ENCODE data around the gene HERPUD1.
A peak's percentile ranks its signal among the peaks of the same experiment; 100 is the strongest.
"Not testable (repeated sequence)": the region's sequence is repeated elsewhere in the genome, so short reads cannot be mapped to it uniquely, and the experiment has no call there.

HERPUD1 gene

GRCh38 chr16:56931892-56932720 lies at the start of gene HERPUD1:
Gene HERPUD1, plus strand, starts transcription at chr16:56932142. Its CDS starts 103 bp downstream, at chr16:56932245.
- peak; percentile 92 for DNase-seq (ENCODE audit: low spot score)

- no peak for DNase-seq (ENCODE audit: low spot score)
Observed at GRCh38 chr16:56883586-56883985, 48.4 kb upstream of the HERPUD1 start.

- no peak for DNase-seq (ENCODE audit: low spot score)
Observed at GRCh38 chr16:56884026-56884582, 47.8 kb upstream of the HERPUD1 start.

GRCh38 chr16:56884929-56885328 lies 47.0 kb upstream of the HERPUD1 start:
- DNase-seq (ENCODE audit: low spot score) = not testable (repeated sequence)

GRCh38 chr16:56885446-56886162 lies 46.3 kb upstream of the HERPUD1 start:
- no peak for DNase-seq (ENCODE audit: low spot score)

- DNase-seq (ENCODE audit: low spot score) = no peak
Observed at GRCh38 chr16:56886296-56886695, 45.6 kb upstream of the HERPUD1 start.

- DNase-seq (ENCODE audit: low spot score) = no peak
Observed at GRCh38 chr16:56886826-56887225, 45.1 kb upstream of the HERPUD1 start.

GRCh38 chr16:56888806-56889205 lies 43.1 kb upstream of the HERPUD1 start:
- no peak for DNase-seq (ENCODE audit: low spot score)

GRCh38 chr16:56889206-56889605 lies 42.7 kb upstream of the HERPUD1 start:
- no peak for DNase-seq (ENCODE audit: low spot score)

- DNase-seq (ENCODE audit: low spot score) = no peak
Observed at GRCh38 chr16:56891685-56892084, 40.3 kb upstream of the HERPUD1 start.

GRCh38 chr16:56892705-56893104 lies 39.2 kb upstream of the HERPUD1 start:
- DNase-seq (ENCODE audit: low spot score) = no peak

- DNase-seq (ENCODE audit: low spot score) = no peak
Observed at GRCh38 chr16:56894331-56894917, 37.5 kb upstream of the HERPUD1 start.

GRCh38 chr16:56895813-56896212 lies 36.1 kb upstream of the HERPUD1 start:
- DNase-seq (ENCODE audit: low spot score) = no peak

- DNase-seq (ENCODE audit: low spot score) = no peak
Observed at GRCh38 chr16:56896244-56896643, 35.7 kb upstream of the HERPUD1 start.

- no peak for DNase-seq (ENCODE audit: low spot score)
Observed at GRCh38 chr16:56897026-56897799, 34.7 kb upstream of the HERPUD1 start.

- no peak for DNase-seq (ENCODE audit: low spot score)
Observed at GRCh38 chr16:56898847-56899246, 33.1 kb upstream of the HERPUD1 start.

- DNase-seq (ENCODE audit: low spot score) = no peak
Observed at GRCh38 chr16:56903866-56904265, 28.1 kb upstream of the HERPUD1 start.

- DNase-seq (ENCODE audit: low spot score) = no peak
Observed at GRCh38 chr16:56907401-56907800, 24.5 kb upstream of the HERPUD1 start.

GRCh38 chr16:56909527-56909979 lies 22.4 kb upstream of the HERPUD1 start:
- no peak for DNase-seq (ENCODE audit: low spot score)

- DNase-seq (ENCODE audit: low spot score) = no peak
Observed at GRCh38 chr16:56910112-56910511, 21.8 kb upstream of the HERPUD1 start.

- no peak for DNase-seq (ENCODE audit: low spot score)
Observed at GRCh38 chr16:56910654-56911539, 21.0 kb upstream of the HERPUD1 start.
